SK-N-SH (cell line): Measurements from ENCODE around the gene MRFAP1L1. TPM values are rescaled to one million over a fixed set of nuclear protein-coding genes. Genes with fewer than 3 reads are reported as not detected.

ENCODE experiments used
- CTCF ChIA-PET: fragments of 300-600, 350-600 bp; formaldehyde crosslinking; extraction: SDS; loops from one replicate; lab custom pipeline; 2021; lab: Yijun Ruan, JAX
- POLR2A ChIA-PET: fragments of 350-600 bp; sonication (Branson Sonifier 250); formaldehyde crosslinking; extraction: SDS; loops from one replicate; lab custom pipeline; 2020; ENCODE audit warnings: antibody characterized with exemption, inconsistent platforms; lab: Yijun Ruan, JAX
- DNase-seq: peaks from one replicate; pipeline ENCODE4 v3.0.0; 2012
- H2AFZ ChIP-seq: fragments of 200-600 bp; sonication (generic); 2 replicates; pipeline ENCODE4 v1.8.1; 2016; ENCODE audit warnings: antibody characterized with exemption, mild to moderate bottlenecking, low read depth
- H3F3A ChIP-seq: fragments of 200-600 bp; sonication (generic); replicated peaks from 2 replicates; pipeline ENCODE3; 2016; ENCODE audit warnings: antibody characterized with exemption, mild to moderate bottlenecking; ENCODE audit not compliant: insufficient read depth
- H3K27ac ChIP-seq, 2 experiments: fragments of 200-500 bp in 1 of 2; fragments of 200-600 bp in 1 of 2; sonication (Bioruptor generic) in 1 of 2; sonication (generic), shearing (Covaris generic) in 1 of 2; 2 replicates each; pipeline versions ENCODE4 v1.5.1 to v1.6.1; 2014 to 2016; ENCODE audit warnings: low read depth in 2 of 2, inconsistent platforms in 1 of 2, low read length in 1 of 2, mild to moderate bottlenecking in 1 of 2, mixed read lengths in 1 of 2
- H3K27me3 ChIP-seq: fragments of 200-600 bp; sonication (generic), shearing (Covaris generic); 2 replicates; pipeline ENCODE4 v1.6.1; 2016; ENCODE audit warnings: mixed run types; ENCODE audit not compliant: insufficient read depth
- H3K36me3 ChIP-seq, 2 experiments: fragments of 200-500 bp in 1 of 2; fragments of 200-600 bp in 1 of 2; sonication (Bioruptor generic) in 1 of 2; sonication (generic) in 1 of 2; replicated peaks in 1 of 2; 2 replicates each; pipeline versions ENCODE3 to v1.5.1; 2014 to 2016; ENCODE audit warnings: low read length in 1 of 2, mild to moderate bottlenecking in 1 of 2; ENCODE audit not compliant: insufficient read depth in 2 of 2, control insufficient read depth in 1 of 2
- H3K4me1 ChIP-seq, 2 experiments: fragments of 200-500 bp in 1 of 2; fragments of 200-600 bp in 1 of 2; sonication (Bioruptor generic) in 1 of 2; sonication (generic), shearing (Covaris generic) in 1 of 2; 2 replicates each; pipeline versions ENCODE4 v1.5.1 to v1.6.1; 2014 to 2016; ENCODE audit warnings: low read depth in 1 of 2, low read length in 1 of 2, mixed run types in 1 of 2; ENCODE audit not compliant: insufficient read depth in 2 of 2, control insufficient read depth in 1 of 2
- H3K4me2 ChIP-seq: fragments of 200-600 bp; sonication (generic), shearing (Covaris generic); 2 replicates; pipeline ENCODE4 v1.6.1; 2017; ENCODE audit warnings: mixed run types
- H3K4me3 ChIP-seq, 2 experiments: fragments of 200-500 bp in 1 of 2; fragments of 200-600 bp in 1 of 2; sonication (Bioruptor generic) in 1 of 2; sonication (generic), shearing (Covaris generic) in 1 of 2; 2 replicates each; pipeline versions ENCODE4 v1.5.1 to v1.8.1; 2014 to 2016; ENCODE audit warnings: low read depth in 2 of 2, inconsistent platforms in 1 of 2, low read length in 1 of 2, mild to moderate bottlenecking in 1 of 2, mixed read lengths in 1 of 2, moderate library complexity in 1 of 2
- H3K79me2 ChIP-seq: fragments of 200-600 bp; sonication (generic); 2 replicates; pipeline ENCODE4 v1.8.1; 2017; ENCODE audit warnings: mild to moderate bottlenecking; ENCODE audit not compliant: insufficient read depth
- H3K9ac ChIP-seq: fragments of 200-600 bp; sonication (generic); 2 replicates; pipeline ENCODE4 v1.6.1; 2017; ENCODE audit warnings: mixed run types
- H3K9me2 ChIP-seq: fragments of 200-600 bp; sonication (generic); 2 replicates; pipeline ENCODE4 v1.6.1; 2017; ENCODE audit warnings: mixed run types
- H3K9me3 ChIP-seq: fragments of 200-600 bp; sonication (generic); 2 replicates; pipeline ENCODE4 v1.6.1; 2017; ENCODE audit warnings: mixed run types, mild to moderate bottlenecking, moderate library complexity
- H4K20me1 ChIP-seq: fragments of 200-600 bp; sonication (generic); 2 replicates; pipeline ENCODE4 v1.6.1; 2017; ENCODE audit warnings: mild to moderate bottlenecking, mixed run types; ENCODE audit not compliant: insufficient read depth
- CTCF ChIP-seq: fragments of 200-600 bp; sonication (generic); IDR thresholded peaks from 2 replicates; pipeline ENCODE4 v1.6.1; 2017; ENCODE audit warnings: antibody characterized with exemption, mild to moderate bottlenecking, moderate library complexity
- EP300 ChIP-seq, 2 experiments: IDR thresholded peaks; 2 replicates each; pipeline versions ENCODE4 v1.4.0 to v1.6.1; 2012; ENCODE audit warnings: borderline replicate concordance in 1 of 2, low read depth in 1 of 2, low read length in 1 of 2
- FOSL2 ChIP-seq: IDR thresholded peaks from 2 replicates; pipeline ENCODE4 v1.4.0; 2012; ENCODE audit warnings: low read depth, mild to moderate bottlenecking, moderate library complexity, borderline replicate concordance
- FOXJ3 ChIP-seq: sonication (generic); formaldehyde crosslinking; IDR thresholded peaks from 2 replicates; pipeline ENCODE4 v1.5.1; 2020; ENCODE audit warnings: mild to moderate bottlenecking, missing genetic modification reagents
- MEF2A ChIP-seq: IDR thresholded peaks from 2 replicates; pipeline ENCODE4 v1.4.0; 2012; ENCODE audit warnings: low read depth, borderline replicate concordance
- NFIC ChIP-seq: IDR thresholded peaks from 2 replicates; pipeline ENCODE4 v1.4.0; 2012; ENCODE audit warnings: borderline replicate concordance
- PBX3 ChIP-seq: IDR thresholded peaks from 2 replicates; pipeline ENCODE4; 2012
- RAD21 ChIP-seq: IDR thresholded peaks from 2 replicates; pipeline ENCODE4 v1.6.1; 2012; ENCODE audit warnings: mild to moderate bottlenecking, low read length
- RFX5 ChIP-seq: IDR thresholded peaks from 2 replicates; pipeline ENCODE4 v1.6.1; 2012; ENCODE audit warnings: mild to moderate bottlenecking, improper control_type of control experiment, low read length
- YY1 ChIP-seq: IDR thresholded peaks from 2 replicates; pipeline ENCODE4 v1.4.0; 2012; ENCODE audit warnings: low read depth, mild to moderate bottlenecking
- WGBS: methylation state at CpG from one replicate; pipeline ENCODE4 v1.1.6; 2017; ENCODE audit warnings: low lambda C conversion rate; 5-methylcytosine and 5-hydroxymethylcytosine counted together
- polyA plus RNA-seq, 3 experiments: library from polyadenylated mRNA; depleted of rRNA; stranded (reverse); fragments of >200 nt; gene quantifications; 2 replicates each; pipeline ENCODE4 v1.2.3, GENCODE V29; 2012
- TF ChIP-seq, protein P1 (sequence below): fragments of 150-350 bp; IDR thresholded peaks from 2 replicates; pipeline ENCODE4 v1.6.1; 2016; ENCODE audit warnings: mild to moderate bottlenecking, low read depth, low read length

Gene MRFAP1L1
- polyA plus RNA-seq, 1 of the 3 experiments (the other 2 are of a cell fraction), result 60.3 TPM

DNA sequence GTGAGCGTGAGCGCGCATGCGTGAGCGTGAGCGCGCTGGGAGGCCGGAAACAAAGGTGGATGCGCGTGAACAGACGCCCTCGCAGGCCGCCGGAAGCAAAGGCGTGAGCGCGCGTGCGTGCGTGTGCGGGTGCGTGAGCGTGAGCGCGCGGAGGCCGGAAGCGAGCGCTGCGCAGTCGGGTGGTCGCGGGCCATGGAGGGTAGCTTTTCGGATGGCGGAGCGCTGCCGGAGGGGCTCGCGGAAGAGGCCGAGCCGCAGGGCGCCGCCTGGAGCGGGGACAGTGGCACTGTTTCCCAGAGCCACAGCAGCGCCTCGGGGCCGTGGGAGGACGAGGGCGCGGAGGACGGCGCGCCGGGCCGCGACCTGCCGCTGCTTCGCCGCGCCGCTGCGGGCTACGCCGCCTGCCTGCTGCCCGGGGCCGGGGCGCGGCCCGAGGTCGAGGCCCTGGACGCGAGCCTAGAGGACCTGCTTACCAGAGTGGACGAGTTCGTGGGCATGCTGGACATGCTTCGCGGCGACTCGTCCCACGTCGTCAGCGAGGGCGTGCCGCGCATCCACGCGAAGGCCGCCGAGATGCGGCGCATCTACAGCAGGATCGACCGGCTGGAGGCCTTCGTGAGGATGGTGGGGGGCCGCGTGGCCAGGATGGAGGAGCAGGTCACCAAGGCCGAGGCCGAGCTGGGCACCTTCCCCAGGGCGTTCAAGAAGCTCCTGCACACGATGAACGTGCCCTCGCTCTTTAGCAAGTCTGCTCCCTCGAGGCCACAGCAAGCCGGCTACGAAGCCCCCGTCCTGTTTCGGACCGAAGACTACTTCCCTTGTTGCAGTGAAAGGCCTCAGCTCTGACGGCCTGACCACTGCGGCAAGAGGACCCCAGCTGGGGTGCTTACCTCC, 6.6 kb upstream of the MRFAP1L1 start, which contains the start of gene BLOC1S4 (continued):
- TF ChIP-seq YY1 (no peak), RFX5 (no peak), PBX3 (no peak), MEF2A (no peak), FOXJ3 (CRISPR knock-in tag) (no peak)

DNA sequence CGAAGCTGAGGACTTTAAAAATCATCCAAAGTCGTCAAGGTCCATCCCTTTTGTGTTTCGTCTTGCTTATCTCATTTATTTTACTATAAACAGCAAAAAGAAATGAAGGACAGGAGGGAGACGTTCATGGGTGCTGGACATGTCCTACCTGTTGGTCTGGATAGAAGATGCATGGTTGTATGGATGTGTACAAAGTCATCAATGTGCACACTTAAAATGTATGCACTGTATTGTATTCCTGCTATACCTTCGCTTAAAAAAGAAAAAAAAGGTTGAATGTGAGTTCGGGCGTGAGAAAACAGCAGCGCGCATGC, 6.0 kb upstream of the MRFAP1L1 start:
- ChIA-PET POLR2A (interaction anchor here (1.9 kb wide), 1 partner anchor 194 kb away, joined by 6 read pairs; the partner anchor contains the start of gene TBC1D14), CTCF (interaction anchor here (10.2 kb wide), 1 partner anchor 160 kb away, joined by 204 read pairs; no protein-coding TSS in a partner anchor)
- DNase-seq, result no peak
- Histone ChIP-seq H2AFZ (peak overlapping the region; percentile 78), H3K9ac (peak overlapping the region; percentile 81), H3K4me1 (peaks cover 0 to 4% of the 10 kb centered on the region in 2 experiments; a peak in 2 of 4 replicates), H3K4me2 (peak overlapping the region; percentile 98; the same call in 1 of the 2 replicates), H3K36me3 (no peaks in the 10 kb centered on the region), H3K4me3 (peak overlapping the region; percentile 81 to 83; a peak in 3 of 4 replicates), H3K9me3 (no peaks in the 10 kb centered on the region), H3F3A (peaks cover 8% of the 10 kb centered on the region), H3K27me3 (no peaks in the 10 kb centered on the region), H3K9me2 (no peaks in the 10 kb centered on the region), H3K27ac (peak overlapping the region; percentile 60 to 81), H4K20me1 (peaks cover 18% of the 10 kb centered on the region; the same call in 1 of the 2 replicates), H3K79me2 (peaks cover 25% of the 10 kb centered on the region)
- WGBS, result 15% methylated on average over 9 of the region's 9 CpGs
- no peak for TF ChIP-seq FOSL2
- no peak for TF ChIP-seq EP300 (IDR thresholded peaks at IDR 0.05; ENCODE audit: borderline replicate concordance in 1 of 2, low read depth in 1 of 2, low read length in 1 of 2)
- no peak for TF ChIP-seq CTCF
- no peak for TF ChIP-seq RAD21
- TF ChIP-seq NFIC, result no peak
- TF ChIP-seq, protein P1, sequence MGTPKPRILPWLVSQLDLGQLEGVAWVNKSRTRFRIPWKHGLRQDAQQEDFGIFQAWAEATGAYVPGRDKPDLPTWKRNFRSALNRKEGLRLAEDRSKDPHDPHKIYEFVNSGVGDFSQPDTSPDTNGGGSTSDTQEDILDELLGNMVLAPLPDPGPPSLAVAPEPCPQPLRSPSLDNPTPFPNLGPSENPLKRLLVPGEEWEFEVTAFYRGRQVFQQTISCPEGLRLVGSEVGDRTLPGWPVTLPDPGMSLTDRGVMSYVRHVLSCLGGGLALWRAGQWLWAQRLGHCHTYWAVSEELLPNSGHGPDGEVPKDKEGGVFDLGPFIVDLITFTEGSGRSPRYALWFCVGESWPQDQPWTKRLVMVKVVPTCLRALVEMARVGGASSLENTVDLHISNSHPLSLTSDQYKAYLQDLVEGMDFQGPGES, result no peak
